ENCODE measurements around the gene ALK. TPM values are rescaled to one million over a fixed set of nuclear protein-coding genes. Genes with fewer than 3 reads are reported as not detected.

The ALK gene
- total RNA-seq, 1 donor from 2014 or later = under 0.01 TPM

GRCh38 chr2:29769847-29770246 lies 151.5 kb downstream of the ALK start:
- no peak for DNase-seq (ENCODE audit: low read depth)
- H3K4me3 ChIP-seq (ENCODE audit: low read depth, low read length) = no peak overlapping the region
- TF ChIP-seq, protein P1, sequence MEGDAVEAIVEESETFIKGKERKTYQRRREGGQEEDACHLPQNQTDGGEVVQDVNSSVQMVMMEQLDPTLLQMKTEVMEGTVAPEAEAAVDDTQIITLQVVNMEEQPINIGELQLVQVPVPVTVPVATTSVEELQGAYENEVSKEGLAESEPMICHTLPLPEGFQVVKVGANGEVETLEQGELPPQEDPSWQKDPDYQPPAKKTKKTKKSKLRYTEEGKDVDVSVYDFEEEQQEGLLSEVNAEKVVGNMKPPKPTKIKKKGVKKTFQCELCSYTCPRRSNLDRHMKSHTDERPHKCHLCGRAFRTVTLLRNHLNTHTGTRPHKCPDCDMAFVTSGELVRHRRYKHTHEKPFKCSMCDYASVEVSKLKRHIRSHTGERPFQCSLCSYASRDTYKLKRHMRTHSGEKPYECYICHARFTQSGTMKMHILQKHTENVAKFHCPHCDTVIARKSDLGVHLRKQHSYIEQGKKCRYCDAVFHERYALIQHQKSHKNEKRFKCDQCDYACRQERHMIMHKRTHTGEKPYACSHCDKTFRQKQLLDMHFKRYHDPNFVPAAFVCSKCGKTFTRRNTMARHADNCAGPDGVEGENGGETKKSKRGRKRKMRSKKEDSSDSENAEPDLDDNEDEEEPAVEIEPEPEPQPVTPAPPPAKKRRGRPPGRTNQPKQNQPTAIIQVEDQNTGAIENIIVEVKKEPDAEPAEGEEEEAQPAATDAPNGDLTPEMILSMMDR (conservative IDR thresholded peaks at IDR 0.05; ENCODE audit: low read depth, low read length) = no peak

DNA sequence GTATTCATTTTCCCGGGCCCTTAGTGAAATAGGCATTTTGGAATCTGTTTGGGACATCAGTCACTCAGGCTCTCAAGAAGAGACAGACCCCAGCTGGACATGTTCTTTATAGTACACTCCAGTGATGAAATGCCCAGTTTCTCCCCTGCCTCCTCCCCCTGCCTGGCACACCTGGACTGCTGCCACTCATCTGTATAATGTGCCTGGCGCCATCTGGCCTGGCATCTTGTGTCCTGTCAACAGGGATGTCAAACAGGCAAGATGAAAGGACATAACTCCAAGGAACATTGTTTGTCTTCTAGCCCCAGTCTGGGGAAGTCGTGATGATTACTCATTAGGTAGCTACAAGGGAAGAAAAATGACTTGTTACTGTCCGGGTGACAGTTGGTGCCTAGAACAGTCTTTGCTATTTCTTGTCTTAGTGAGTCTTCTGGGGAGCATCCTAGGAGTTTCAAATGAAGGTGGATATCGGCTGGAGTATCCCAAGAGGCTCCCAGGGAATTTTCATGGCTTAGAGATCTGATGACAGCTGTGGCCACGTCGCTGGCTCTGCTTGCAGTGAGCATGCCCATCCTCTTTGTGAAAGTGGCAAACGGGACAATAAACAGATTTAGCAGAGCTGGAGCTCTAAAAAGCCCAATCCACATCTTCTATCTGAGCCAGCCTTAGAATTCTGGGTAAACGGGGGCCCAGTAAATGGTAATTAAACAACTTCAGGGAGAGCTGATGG lies 153.6 kb downstream of the ALK start:
- TF ChIP-seq, protein P1 (conservative IDR thresholded peaks at IDR 0.05; ENCODE audit: low read depth, low read length) = no peak
- no peak for DNase-seq (ENCODE audit: low read depth)
- H3K4me3 ChIP-seq (ENCODE audit: low read depth, low read length) = no peak overlapping the region

- no peak overlapping the region for H3K4me3 ChIP-seq (ENCODE audit: low read depth, low read length)
- TF ChIP-seq, protein P1 (conservative IDR thresholded peaks at IDR 0.05; ENCODE audit: low read depth, low read length) = no peak
- DNase-seq (ENCODE audit: low read depth) = no peak
Observed at GRCh38 chr2:29766191-29766590, 155.2 kb downstream of the ALK start.

DNA sequence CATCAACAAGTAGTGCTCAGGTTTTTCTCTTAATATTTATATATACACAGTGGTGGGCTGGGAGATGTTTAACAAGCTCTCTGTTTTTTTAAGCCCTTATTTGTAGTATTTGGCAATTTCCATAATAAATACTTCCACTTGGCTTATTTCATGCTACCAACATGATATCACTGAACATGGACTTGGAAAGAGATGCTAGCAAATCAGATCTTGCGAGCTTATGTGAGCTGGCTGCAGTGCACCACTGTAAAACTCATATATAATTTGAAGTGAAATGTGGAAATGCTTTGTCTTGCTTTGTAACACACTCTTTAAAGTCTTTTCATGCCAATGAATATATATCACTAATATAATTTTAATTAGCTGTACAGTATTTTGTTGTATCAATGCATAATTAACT lies 155.7 kb downstream of the ALK start:
- H3K4me3 ChIP-seq (ENCODE audit: low read depth, low read length) = no peak overlapping the region
- TF ChIP-seq, protein P1 (conservative IDR thresholded peaks at IDR 0.05; ENCODE audit: low read depth, low read length) = no peak
- no peak for DNase-seq (ENCODE audit: low read depth)

GRCh38 chr2:29763371-29763770 lies 158.0 kb downstream of the ALK start:
- TF ChIP-seq, protein P1 (conservative IDR thresholded peaks at IDR 0.05; ENCODE audit: low read depth, low read length) = no peak
- DNase-seq (ENCODE audit: low read depth) = no peak
- no peak overlapping the region for H3K4me3 ChIP-seq (ENCODE audit: low read depth, low read length)

- H3K4me3 ChIP-seq (ENCODE audit: low read depth, low read length) = no peak overlapping the region
- TF ChIP-seq, protein P1 (conservative IDR thresholded peaks at IDR 0.05; ENCODE audit: low read depth, low read length) = no peak
- no peak for DNase-seq (ENCODE audit: low read depth)
Observed at GRCh38 chr2:29762239-29762638, 159.1 kb downstream of the ALK start.

DNA sequence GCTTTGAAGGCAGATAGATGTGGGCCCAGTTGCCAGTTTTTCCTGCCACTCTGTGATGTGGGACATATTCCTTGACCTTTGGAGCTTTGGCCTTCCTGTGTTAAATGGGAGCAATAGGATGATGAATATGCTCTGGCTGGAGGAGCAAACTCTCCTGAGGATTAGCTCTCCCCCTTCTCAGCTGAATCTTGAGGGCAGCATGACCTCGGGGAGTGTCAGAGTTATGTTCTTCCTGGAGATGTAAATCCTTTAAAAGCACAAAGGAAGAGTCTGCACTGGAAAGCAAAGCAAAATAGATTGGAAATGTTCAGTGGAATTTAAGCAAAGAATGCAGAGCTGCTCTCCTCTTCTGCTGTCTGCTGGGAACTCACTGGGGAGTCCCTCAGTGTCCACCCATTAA lies 160.1 kb downstream of the ALK start:
- TF ChIP-seq, protein P1 (conservative IDR thresholded peaks at IDR 0.05; ENCODE audit: low read depth, low read length) = no peak
- DNase-seq (ENCODE audit: low read depth) = no peak
- H3K4me3 ChIP-seq (ENCODE audit: low read depth, low read length) = no peak overlapping the region
